GF-D8 (cell line): ENCODE data around the gene MDFIC.

Experiments
- DNase-seq: peaks from one replicate; lab custom pipeline; 2025; lab: John Stamatoyannopoulos, UW

MDFIC gene

GRCh38 chr7:114928060-114928459, 6.2 kb downstream of the MDFIC start:
- no peak for DNase-seq

GRCh38 chr7:114929570-114929969, 7.7 kb downstream of the MDFIC start:
- DNase-seq: no peak

DNA sequence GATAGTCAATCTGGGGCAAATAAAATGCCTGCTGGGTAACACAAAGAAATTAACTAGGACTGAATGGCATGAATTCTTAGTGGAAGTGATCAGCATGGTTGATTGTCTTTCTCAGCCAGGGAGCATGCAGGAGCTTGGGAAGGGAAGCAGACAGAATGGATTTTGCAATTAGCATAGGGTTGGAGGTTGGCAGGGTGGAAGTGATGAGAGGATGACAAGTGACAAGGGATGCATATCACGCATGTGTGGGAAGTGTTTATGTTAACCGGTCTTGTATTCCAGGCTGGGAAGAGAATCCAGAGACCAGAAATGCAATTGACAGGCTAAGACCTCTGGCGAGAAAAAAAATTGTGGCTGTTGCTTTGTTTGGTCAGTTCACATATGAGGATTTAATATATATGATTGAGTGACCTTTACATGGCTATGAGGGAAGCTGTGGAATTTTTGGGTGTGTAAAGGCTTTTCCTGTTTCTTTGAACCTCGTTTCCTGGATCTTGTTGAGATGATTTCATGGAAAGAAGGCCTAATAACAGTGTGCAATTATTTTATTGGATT, 8.3 kb downstream of the MDFIC start:
- DNase-seq: no peak

GRCh38 chr7:114930829-114931655, 9.1 kb downstream of the MDFIC start:
- no peak for DNase-seq

DNA sequence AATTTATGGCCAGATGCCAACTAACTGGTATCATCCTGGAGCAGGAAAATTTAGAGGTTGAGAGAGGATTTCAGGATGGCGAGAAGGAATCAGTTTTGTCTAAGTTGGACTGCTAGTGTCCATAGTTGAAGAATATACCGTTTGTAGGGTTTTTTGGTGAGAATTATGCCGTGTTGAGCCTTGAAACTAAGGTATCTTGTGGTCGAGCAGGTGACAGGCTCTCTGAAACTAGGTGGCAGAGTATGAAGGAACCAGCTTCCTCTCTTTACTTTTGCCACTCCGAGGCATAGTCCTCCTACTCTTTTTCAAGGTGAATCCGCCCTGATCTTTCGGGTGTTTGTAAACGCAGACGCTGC, 9.7 kb downstream of the MDFIC start:
- no peak for DNase-seq

- DNase-seq: no peak
Measured at GRCh38 chr7:114932991-114933390, 11.1 kb downstream of the MDFIC start.

GRCh38 chr7:114933658-114934057, 11.8 kb downstream of the MDFIC start:
- no peak for DNase-seq

DNA sequence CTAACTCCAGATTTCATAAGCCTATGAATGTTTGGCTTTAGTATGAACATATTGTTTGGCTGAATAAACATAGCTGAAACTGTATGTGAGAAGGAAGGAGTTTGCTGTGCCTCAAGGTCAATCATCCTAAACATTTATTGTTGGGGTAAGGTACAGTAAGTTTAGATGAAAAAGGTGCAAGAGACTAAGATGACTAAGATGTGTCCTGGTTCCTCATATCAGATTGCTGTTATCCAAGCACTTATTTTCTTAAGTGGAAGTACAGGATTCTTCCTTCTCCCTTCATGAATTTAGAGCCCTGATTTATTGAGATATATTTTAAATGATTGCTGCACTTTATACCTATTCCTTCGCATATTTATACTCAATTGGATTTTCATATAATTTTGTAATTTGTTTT, 12.2 kb downstream of the MDFIC start:
- DNase-seq: no peak

- DNase-seq: no peak
Measured at GRCh38 chr7:114934713-114935112, 12.8 kb downstream of the MDFIC start.

GRCh38 chr7:114936471-114936870, 14.6 kb downstream of the MDFIC start:
- DNase-seq: no peak

- DNase-seq: no peak
Measured at GRCh38 chr7:114937446-114937845, 15.6 kb downstream of the MDFIC start.

GRCh38 chr7:114938785-114939184, 16.9 kb downstream of the MDFIC start:
- DNase-seq: no peak

DNA sequence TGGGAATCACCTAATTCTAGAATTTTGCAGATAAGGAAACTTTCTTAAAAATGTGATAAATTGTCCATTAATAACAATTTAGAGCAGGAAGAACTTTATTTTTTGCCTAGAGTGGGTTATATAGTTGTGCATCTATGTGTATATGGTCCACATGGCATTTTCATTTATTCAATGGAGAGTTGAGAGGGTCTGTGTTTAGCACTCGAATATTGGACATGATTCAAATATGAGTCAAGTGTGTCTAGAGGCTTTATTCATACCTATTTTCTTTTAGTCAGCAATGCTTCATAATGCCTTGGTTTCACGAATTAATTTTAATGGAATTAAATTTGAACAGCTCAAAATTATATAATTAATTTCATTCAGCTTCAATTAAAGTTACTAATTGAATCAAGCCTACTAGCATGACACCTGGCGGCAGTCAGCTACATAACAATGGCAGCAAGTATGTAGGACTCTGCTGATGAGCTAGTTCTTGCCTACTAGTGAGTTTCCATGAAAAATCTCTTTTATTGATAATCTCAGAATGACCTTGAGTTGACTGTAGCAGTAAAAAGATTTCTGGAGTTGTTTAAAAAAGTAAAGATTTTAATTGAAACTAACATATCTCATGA, 17.7 kb downstream of the MDFIC start:
- DNase-seq: no peak

DNA sequence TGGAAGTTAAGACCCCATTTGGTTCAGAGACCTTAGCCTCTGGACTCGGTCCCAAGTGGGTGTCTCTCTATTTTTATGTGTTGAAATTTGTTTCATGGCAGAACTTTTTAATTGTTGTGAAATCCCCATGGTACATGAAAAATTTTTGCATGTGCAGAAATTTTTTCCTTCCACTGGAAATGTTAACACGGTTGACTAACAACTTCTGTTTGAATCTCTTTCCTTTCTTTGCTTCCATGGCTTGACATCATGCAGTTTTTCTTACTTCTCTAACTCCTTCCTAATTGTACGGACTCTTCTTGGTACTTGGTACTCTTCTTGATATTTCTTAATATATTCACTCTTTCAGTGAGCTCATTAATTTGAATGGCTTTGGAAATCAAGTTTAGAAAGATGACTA, 18.3 kb downstream of the MDFIC start:
- DNase-seq: no peak

DNA sequence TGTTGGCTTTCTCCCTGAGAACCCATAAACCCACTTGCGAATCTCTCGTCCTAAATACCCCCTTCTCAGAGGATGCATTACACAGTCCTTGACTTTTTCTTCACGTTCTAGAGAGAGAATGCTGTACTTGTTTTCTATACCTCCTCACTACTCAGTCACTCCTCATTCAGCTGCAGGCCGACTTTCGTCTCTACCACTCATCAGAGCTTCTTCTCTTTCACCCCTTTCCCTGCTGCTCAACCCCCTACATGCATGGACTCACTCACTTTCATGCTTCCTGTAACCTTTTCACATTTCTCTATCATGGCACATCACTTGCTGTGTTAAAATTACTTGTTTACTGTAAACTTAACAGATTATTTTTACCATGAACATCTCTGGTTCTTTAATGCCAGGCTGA, 19.8 kb downstream of the MDFIC start:
- DNase-seq: no peak

- DNase-seq: no peak
Measured at GRCh38 chr7:114942446-114943175, 20.7 kb downstream of the MDFIC start.

DNA sequence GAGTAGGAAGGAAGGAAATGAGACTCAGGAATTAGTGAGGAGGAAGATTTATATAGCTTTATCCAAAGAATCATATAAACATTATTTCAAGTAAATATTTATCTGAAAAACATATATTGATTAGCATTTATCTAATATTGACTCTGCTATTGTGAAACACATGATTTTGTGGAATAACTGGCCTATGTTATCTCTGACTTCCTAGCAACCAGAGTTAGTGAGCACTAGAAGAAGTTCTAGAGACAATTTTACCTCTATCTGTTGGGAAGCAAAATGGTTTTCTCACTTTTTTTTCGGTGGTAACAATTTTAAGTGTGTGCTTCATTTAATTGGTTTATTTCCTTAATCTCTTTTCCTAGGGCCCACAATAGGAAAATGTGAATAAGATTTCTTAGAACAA, 21.6 kb downstream of the MDFIC start:
- no peak for DNase-seq

DNA sequence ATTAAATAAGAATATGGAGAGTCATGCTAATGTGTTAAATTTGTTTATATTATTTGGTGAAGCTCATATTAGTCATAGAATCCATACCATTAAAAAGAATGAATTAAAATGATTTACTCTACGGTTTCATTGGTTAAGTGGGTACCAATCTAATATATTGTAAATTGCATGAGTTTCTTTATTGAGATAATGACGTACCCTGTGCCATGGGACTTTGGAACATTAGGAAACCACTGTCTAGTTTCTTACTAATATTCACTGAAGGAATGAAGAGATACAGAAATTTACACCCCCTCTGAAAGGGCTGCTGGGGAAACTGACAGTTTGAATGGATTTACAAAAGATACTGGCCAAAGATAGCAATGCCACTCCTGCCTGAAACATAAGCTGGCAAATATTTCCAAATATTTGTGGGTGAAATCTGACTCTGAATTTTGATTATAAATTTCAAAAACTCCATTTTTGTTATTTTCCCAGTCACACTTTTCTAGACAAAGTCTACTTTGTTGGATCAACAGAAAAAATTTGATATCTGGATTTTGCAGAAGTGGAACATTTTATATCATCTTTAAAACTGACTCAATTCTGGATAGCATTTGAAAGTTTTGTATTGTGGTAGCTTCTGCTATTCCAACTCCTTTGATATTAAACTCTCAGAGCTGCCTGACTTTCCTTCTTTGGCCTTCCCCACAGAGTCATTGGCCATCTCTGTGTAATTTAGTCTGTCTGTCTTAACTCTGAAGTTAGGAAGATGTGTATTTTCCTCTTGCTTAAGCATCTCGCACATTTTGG, 22.3 kb downstream of the MDFIC start:
- DNase-seq: no peak

- no peak for DNase-seq
Measured at GRCh38 chr7:114944745-114945625, 23.1 kb downstream of the MDFIC start.

GRCh38 chr7:114949231-114949630, 27.3 kb downstream of the MDFIC start:
- no peak for DNase-seq

- no peak for DNase-seq
Measured at GRCh38 chr7:114952296-114952695, 30.4 kb downstream of the MDFIC start.
